Measurements from ENCODE around the gene AP1G2.
A peak's percentile ranks its signal among the peaks of the same experiment; 100 is the strongest.

The AP1G2 gene

GRCh38 chr14:23566778-23567185, 809 bp downstream of the AP1G2 start:
- Histone ChIP-seq H3K27ac (replicated peaks) (peak overlapping the region; percentile 63; the same call in 1 of the 2 replicates), H3K27me3 (ENCODE audit: insufficient read depth, poor library complexity, severe bottlenecking) (no peaks in the 10 kb centered on the region), H3K4me3 (replicated peaks; ENCODE audit: insufficient read depth, low read length) (peak overlapping the region; percentile 53)
- TF ChIP-seq REST (IDR thresholded peaks at IDR 0.05; ENCODE audit: insufficient replicate concordance, low read depth), result no peak
- TF ChIP-seq SPI1 (IDR thresholded peaks at IDR 0.05; ENCODE audit: borderline replicate concordance, low read depth), result no peak
- TF ChIP-seq CTCF (IDR thresholded peaks at IDR 0.05; ENCODE audit: insufficient read depth, low read length), result no peak
- no peak for TF ChIP-seq POLR2AphosphoS5 (IDR thresholded peaks at IDR 0.05; ENCODE audit: low read depth)
- TF ChIP-seq GABPA (IDR thresholded peaks at IDR 0.05; ENCODE audit: low read depth), result no peak
- DNase-seq (ENCODE audit: low read depth in 1 of 2, low spot score in 1 of 2), result no peak

- no peak overlapping the region for H3K4me3 ChIP-seq (replicated peaks; ENCODE audit: insufficient read depth, low read length)
- TF ChIP-seq POLR2AphosphoS5 (IDR thresholded peaks at IDR 0.05; ENCODE audit: low read depth) (no peak), CTCF (IDR thresholded peaks at IDR 0.05; ENCODE audit: insufficient read depth, low read length) (no peak), SPI1 (IDR thresholded peaks at IDR 0.05; ENCODE audit: borderline replicate concordance, low read depth) (no peak), GABPA (IDR thresholded peaks at IDR 0.05; ENCODE audit: low read depth) (no peak), REST (IDR thresholded peaks at IDR 0.05; ENCODE audit: insufficient replicate concordance, low read depth) (no peak)
- H3K27me3 ChIP-seq (ENCODE audit: insufficient read depth, poor library complexity, severe bottlenecking), result no peaks in the 10 kb centered on the region
- no peak overlapping the region for H3K27ac ChIP-seq (replicated peaks)
- no peak for DNase-seq (ENCODE audit: low read depth in 1 of 2, low spot score in 1 of 2)
Observed at GRCh38 chr14:23566112-23566777, 1.3 kb downstream of the AP1G2 start.

GRCh38 chr14:23565626-23566025, 2.0 kb downstream of the AP1G2 start:
- H3K27me3 ChIP-seq (ENCODE audit: insufficient read depth, poor library complexity, severe bottlenecking), result no peaks in the 10 kb centered on the region
- H3K4me3 ChIP-seq (replicated peaks; ENCODE audit: insufficient read depth, low read length), result no peak overlapping the region
- DNase-seq (ENCODE audit: low read depth in 1 of 2, low spot score in 1 of 2), result no peak
- H3K27ac ChIP-seq (replicated peaks), result no peak overlapping the region
- TF ChIP-seq POLR2AphosphoS5 (IDR thresholded peaks at IDR 0.05; ENCODE audit: low read depth) (no peak), SPI1 (IDR thresholded peaks at IDR 0.05; ENCODE audit: borderline replicate concordance, low read depth) (no peak), GABPA (IDR thresholded peaks at IDR 0.05; ENCODE audit: low read depth) (no peak), CTCF (IDR thresholded peaks at IDR 0.05; ENCODE audit: insufficient read depth, low read length) (no peak), REST (IDR thresholded peaks at IDR 0.05; ENCODE audit: insufficient replicate concordance, low read depth) (no peak)
